ENCODE data around the gene MAP3K21.

MAP3K21 gene

GRCh38 chr1:233327651-233328141, at the start of gene MAP3K21:
TSS of gene MAP3K21 (plus strand) at chr1:233327724. CDS start at chr1:233328029, 305 bp downstream.
- DNase-seq (ENCODE audit: low read depth in 2 of 2): no peak

DNA sequence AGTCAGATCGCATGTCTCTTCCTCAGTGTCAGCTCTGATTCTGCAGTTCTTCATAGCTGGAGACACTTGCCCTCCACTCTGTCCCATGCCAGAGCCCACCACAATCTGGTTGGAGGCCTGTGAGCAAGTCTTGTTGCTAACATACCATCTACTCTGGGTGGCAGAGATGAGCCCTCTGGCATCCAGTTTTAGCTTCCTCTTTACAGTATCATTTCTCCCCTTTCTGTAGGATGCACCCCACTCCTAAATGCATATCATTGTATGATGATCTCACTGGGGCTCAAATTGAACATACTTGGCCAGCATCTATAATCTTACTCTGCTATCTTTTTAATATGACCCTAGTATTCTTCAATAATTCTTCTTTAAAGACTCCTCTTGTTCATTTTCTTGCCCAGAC, 48.9 kb upstream of the MAP3K21 start:
- no peak for DNase-seq (ENCODE audit: low read depth in 2 of 2)

- DNase-seq (ENCODE audit: low read depth in 2 of 2): no peak
These were observed 47.6 kb upstream of the MAP3K21 start for GRCh38 chr1:233279971-233280370.

GRCh38 chr1:233281711-233282581, 45.6 kb upstream of the MAP3K21 start:
- DNase-seq (ENCODE audit: low read depth in 2 of 2): no peak

DNA sequence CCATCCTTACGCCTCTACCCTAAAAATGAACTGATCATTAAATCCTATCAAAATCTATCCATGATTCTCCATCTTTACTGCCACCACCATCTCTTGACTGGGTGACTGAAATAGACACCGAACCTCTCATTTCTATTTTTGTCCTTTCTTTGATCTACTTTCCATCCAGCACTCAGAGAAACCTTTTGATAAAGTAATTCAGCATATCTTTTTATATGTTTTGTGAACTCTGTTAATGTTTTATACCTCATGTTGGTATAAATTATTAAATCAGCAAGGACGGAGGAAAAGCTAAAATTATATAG, 45.0 kb upstream of the MAP3K21 start:
- no peak for DNase-seq (ENCODE audit: low read depth in 2 of 2)

DNA sequence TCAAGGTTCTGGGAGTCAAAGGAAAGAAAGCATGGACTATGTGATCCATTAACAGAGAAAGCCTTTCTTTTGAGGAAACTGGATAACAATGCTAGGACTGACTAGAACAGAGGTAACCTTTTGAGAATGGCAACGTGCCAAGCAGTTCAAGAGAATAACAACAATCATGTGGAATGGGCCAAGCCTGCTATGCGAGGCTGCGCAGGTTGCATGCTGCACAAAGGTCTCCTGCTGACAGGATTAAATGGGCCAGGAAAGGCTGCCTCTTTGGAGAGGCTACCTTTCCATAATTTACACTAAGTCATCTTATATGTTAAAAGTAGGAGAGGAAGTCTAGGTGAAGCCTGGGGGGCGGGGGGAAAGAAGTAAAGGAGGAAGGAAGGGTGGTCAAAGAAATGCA, 37.8 kb upstream of the MAP3K21 start:
- no peak for DNase-seq (ENCODE audit: low read depth in 2 of 2)

DNA sequence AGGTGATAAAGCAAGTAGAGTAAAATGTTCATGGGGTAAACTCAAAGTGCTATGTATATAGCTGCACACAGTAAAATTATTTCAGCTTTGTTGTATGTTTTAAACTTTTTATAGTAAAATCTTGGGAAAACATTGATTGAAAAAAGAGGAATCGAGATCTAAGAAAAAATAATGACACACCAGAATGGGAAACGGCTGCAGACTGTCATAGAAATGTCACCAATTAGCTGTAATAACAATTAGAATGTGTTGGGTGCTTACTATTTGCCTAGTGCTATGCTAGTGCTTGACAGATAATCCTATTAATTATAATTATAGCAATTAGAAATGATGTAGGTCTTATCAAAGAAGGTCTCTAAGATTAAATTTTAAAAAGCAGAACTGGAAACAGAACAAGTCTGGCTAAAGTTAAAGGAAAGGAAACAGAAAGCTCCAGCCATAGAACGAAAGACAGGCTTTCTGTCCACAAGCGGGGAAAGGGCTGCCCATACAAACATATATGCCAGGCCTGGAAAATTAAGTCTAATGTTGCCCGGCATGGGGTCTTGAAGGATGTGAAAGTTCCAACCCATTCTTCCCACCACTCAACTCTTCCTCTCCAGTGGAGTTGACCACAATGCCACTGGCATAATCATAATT, 37.0 kb upstream of the MAP3K21 start:
- no peak for DNase-seq (ENCODE audit: low read depth in 2 of 2)

- no peak for DNase-seq (ENCODE audit: low read depth in 2 of 2)
These were observed 33.7 kb upstream of the MAP3K21 start for GRCh38 chr1:233293556-233294446.

DNA sequence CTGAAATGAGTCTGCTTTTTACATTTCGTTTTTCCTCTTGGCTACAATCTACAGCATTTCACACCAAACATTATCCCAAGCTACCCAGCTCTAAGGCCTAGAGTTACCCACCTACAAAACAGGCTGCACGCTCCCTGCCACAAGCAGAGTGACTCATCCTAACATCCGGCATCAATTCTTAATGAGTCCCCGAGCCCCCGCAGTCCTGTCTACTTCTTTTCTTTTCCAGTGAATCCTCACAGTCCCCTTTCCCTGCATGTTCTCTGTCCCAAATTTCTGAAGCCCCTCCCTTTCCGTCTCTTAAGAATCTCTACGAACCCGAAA, 32.6 kb upstream of the MAP3K21 start:
- peak; percentile 15 to 19 for DNase-seq (ENCODE audit: low read depth in 2 of 2)

DNA sequence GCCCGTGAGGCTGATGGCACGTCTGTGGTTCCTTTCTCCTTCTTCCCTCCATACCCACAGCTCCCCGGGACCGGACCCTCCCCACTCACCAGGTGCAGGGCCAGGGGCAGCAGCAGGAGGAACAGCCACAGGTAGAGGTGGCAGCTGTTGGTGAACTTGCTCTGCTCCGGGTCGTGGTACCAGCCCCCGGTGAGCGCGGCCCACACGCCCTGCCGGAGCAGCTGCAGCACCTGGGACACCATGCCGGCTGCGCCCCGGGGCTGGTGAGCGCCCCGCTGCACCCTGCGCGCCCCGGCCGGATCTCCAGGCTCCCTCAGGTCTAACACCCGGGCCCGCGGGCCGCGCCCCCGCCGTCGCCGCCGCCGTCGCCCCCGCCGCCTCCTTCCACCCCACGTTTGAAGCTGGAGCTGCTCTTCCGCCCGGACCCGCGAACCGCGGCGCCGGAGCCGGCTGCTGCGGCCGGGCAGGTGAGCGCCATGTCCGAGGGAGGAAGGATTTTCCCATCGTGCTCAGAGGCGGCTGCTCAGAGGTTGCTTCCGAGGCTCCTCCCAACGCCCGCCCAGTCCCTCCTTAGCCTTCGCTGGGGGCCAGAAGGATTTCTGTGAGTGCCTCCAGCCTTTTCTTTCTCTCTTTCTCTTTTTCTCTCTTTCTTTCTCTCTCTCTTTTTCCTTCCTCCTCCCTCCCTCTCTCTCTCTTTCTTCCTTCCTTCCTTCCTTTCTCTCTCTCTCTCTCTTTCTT, 32.1 kb upstream of the MAP3K21 start, which contains the start of gene PCNX2:
Gene PCNX2, minus strand, starts transcription at position 489 of the 738 bp plus-strand sequence. Its CDS starts 247 bp downstream, at position 242.
- peak; percentile 44 to 70 for DNase-seq (ENCODE audit: low read depth in 2 of 2)

DNA sequence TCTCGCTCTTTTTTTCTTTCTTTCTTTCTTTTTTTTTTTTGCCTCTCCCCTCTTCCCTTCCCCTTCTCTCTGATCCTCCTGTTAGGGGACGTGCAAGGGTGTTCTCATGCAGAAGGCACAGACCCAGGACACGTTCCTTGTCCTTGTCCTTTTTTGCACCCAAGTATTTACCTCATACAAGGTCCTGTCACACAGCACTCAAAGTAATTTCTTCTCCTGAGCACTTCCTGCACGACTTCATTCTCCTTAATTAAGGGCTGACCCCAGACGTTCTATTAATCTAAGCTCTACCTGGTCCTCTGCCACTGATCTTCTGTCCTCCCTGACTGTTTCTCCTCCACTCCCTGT, 31.6 kb upstream of the MAP3K21 start:
- no peak for DNase-seq (ENCODE audit: low read depth in 2 of 2)

DNA sequence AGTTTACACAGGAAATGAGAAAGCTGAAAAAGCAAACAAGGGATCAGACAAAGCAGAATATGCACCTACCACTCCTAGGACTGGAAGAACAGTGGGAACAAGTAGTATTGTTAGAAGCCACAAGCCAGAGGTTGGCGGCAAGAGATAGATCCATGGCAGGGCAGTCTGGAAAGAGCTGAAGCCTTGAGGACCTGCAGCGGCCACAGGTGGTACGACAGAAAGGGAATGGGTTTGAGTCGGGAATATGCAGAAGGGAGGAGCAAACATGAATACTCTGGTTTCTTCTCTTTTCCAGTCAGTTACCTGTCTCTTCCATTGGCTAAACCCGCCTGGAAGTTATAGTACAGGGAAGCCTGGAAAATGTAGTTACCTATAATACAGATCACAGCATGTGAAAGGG, 28.1 kb upstream of the MAP3K21 start:
- DNase-seq (ENCODE audit: low read depth in 2 of 2): no peak

- DNase-seq (ENCODE audit: low read depth in 2 of 2): no peak
These were observed 27.2 kb upstream of the MAP3K21 start for GRCh38 chr1:233300326-233300725.

GRCh38 chr1:233304489-233305102, 22.9 kb upstream of the MAP3K21 start:
- DNase-seq (ENCODE audit: low read depth in 2 of 2): no peak

- no peak for DNase-seq (ENCODE audit: low read depth in 2 of 2)
These were observed 13.9 kb upstream of the MAP3K21 start for GRCh38 chr1:233313434-233314155.

GRCh38 chr1:233315718-233316301, 11.7 kb upstream of the MAP3K21 start:
- no peak for DNase-seq (ENCODE audit: low read depth in 2 of 2)

- DNase-seq (ENCODE audit: low read depth in 2 of 2): no peak
These were observed 11.1 kb upstream of the MAP3K21 start for GRCh38 chr1:233316473-233316872.

- no peak for DNase-seq (ENCODE audit: low read depth in 2 of 2)
These were observed 8.3 kb upstream of the MAP3K21 start for GRCh38 chr1:233319272-233319671.

- DNase-seq (ENCODE audit: low read depth in 2 of 2): no peak
These were observed 7.5 kb upstream of the MAP3K21 start for GRCh38 chr1:233320023-233320422.

- DNase-seq (ENCODE audit: low read depth in 2 of 2): no peak
These were observed 3.8 kb upstream of the MAP3K21 start for GRCh38 chr1:233323718-233324117.
